HepG2 (cell line): ENCODE measurements around the gene CIROP. TPM values are rescaled to one million over a fixed set of nuclear protein-coding genes. Genes with fewer than 3 reads are reported as not detected.

Source experiments
- ATAC-seq: fragments of 200-7000 bp; cut with Tn5 transposase; 3 replicates; pipeline ENCODE4 v1.9.1; 2020; ENCODE audit warnings: mild to moderate bottlenecking, moderate library complexity
- BruUV-seq: library from RNA; stranded (reverse); fragments of 400-500 nt; replicated peaks from 2 replicates; lab custom pipeline; 2021; lab: Mats Ljungman, UMichigan
- CTCF ChIA-PET: fragments of 300-600 bp; formaldehyde crosslinking; extraction: SDS; loops from one replicate; lab custom pipeline; 2021; ENCODE audit warnings: low total read pairs, inconsistent platforms, low intra/inter-chr PET ratio; lab: Yijun Ruan, JAX
- POLR2A ChIA-PET: fragments of 350-600 bp; sonication (Branson Sonifier 250); formaldehyde crosslinking; loops from one replicate; lab custom pipeline; 2020; ENCODE audit warnings: antibody characterized with exemption, inconsistent platforms; lab: Yijun Ruan, JAX
- DNase-seq: peaks from one replicate; pipeline ENCODE4 v3.0.0-alpha.2; 2015; ENCODE audit warnings: low spot score
- FAIRE-seq: peaks from 3 replicates; lab custom pipeline; 2011; peaks lifted over from hg19 to GRCh38; lab: Jason Lieb, UNC
- H2AFZ ChIP-seq: one replicate; pipeline ENCODE4 v1.6.1; 2011; ENCODE audit warnings: low read length, inconsistent platforms
- H3K27ac ChIP-seq: fragments of 300-600 bp; 3 replicates; pipeline ENCODE4 v1.8.0; 2011; ENCODE audit warnings: mixed run types, mild to moderate bottlenecking, mixed read lengths, low read length, inconsistent platforms; ENCODE audit not compliant: insufficient read depth; ENCODE audit errors: extremely low read length
- H3K27me3 ChIP-seq, 2 experiments: fragments of 200-600 bp in 1 of 2; 2 replicates in 1 of 2; 3 replicates in 1 of 2; pipeline versions ENCODE4 v1.6.0 to v1.8.0; 2011; ENCODE audit warnings: low read length in 2 of 2, mild to moderate bottlenecking in 2 of 2, moderate library complexity in 2 of 2, inconsistent platforms in 1 of 2; ENCODE audit not compliant: insufficient read depth in 2 of 2, control insufficient read depth in 1 of 2
- H3K36me3 ChIP-seq, 2 experiments: fragments of 200-600 bp in 1 of 2; replicated peaks in 1 of 2; 2 replicates in 1 of 2; 3 replicates in 1 of 2; pipeline versions ENCODE4 v1.5.1 to v1.8.0; 2011; ENCODE audit warnings: low read length in 2 of 2, inconsistent platforms in 1 of 2; ENCODE audit not compliant: insufficient read depth in 2 of 2, control insufficient read depth in 1 of 2
- H3K4me1 ChIP-seq: 2 replicates; pipeline ENCODE4 v1.5.1; 2012; ENCODE audit warnings: low read length, inconsistent platforms; ENCODE audit not compliant: insufficient read depth
- H3K4me2 ChIP-seq: 2 replicates; pipeline ENCODE4 v1.6.0; 2011; ENCODE audit warnings: low read depth, low read length, inconsistent platforms
- H3K4me3 ChIP-seq, 3 experiments: fragments of 200-600 bp in 1 of 3; sonication (generic), shearing (Covaris generic) in 1 of 3; replicated peaks in 1 of 3; 2 replicates each; pipeline ENCODE4 v1.5.1; 2011 to 2016; ENCODE audit warnings: low read length in 3 of 3, inconsistent platforms in 2 of 3, low read depth in 2 of 3, mild to moderate bottlenecking in 2 of 3, control low read depth in 1 of 3, mixed read lengths in 1 of 3; ENCODE audit not compliant: insufficient read depth in 1 of 3
- H3K79me2 ChIP-seq: one replicate; pipeline ENCODE4 v1.6.1; 2011; ENCODE audit warnings: low read length, inconsistent platforms; ENCODE audit not compliant: insufficient read depth
- H3K9ac ChIP-seq: 2 replicates; pipeline ENCODE4 v1.6.0; 2011; ENCODE audit warnings: mild to moderate bottlenecking, low read depth, low read length, inconsistent platforms; ENCODE audit not compliant: insufficient read depth
- H3K9me3 ChIP-seq: 2 replicates; pipeline ENCODE4 v1.5.1; 2012; ENCODE audit warnings: mild to moderate bottlenecking, low read length
- H4K20me1 ChIP-seq: 2 replicates; pipeline ENCODE4 v1.6.0; 2011; ENCODE audit warnings: inconsistent platforms, mild to moderate bottlenecking, low read length, moderate library complexity; ENCODE audit not compliant: insufficient read depth
- EED ChIP-seq: sonication (generic); formaldehyde crosslinking; IDR thresholded peaks from 2 replicates; pipeline ENCODE4 v1.5.0; 2020; ENCODE audit warnings: mild to moderate bottlenecking, missing genetic modification reagents
- KLF9 ChIP-seq: IDR thresholded peaks from 2 replicates; pipeline ENCODE4 v1.6.1; 2016; ENCODE audit warnings: low read depth
- LCORL ChIP-seq, 2 experiments: fragments of 450-650 bp in 1 of 2; sonication (generic) in 1 of 2; formaldehyde crosslinking in 1 of 2; IDR thresholded peaks; 2 replicates each; pipeline versions ENCODE4 v1.5.0 to v1.6.1; 2017 to 2020; ENCODE audit warnings: antibody characterized with exemption in 1 of 2, missing genetic modification reagents in 1 of 2
- RARG ChIP-seq: sonication (generic); formaldehyde crosslinking; IDR thresholded peaks from 2 replicates; pipeline ENCODE4 v1.4.0; 2020; ENCODE audit warnings: low read depth, mild to moderate bottlenecking, missing genetic modification reagents
- SALL1 ChIP-seq: sonication (generic); formaldehyde crosslinking; IDR thresholded peaks from 2 replicates; pipeline ENCODE4 v1.8.0; 2022; ENCODE audit warnings: mild to moderate bottlenecking, missing genetic modification reagents
- SIN3A ChIP-seq: IDR thresholded peaks from 2 replicates; pipeline ENCODE4 v1.6.1; 2011; ENCODE audit warnings: low read depth, mild to moderate bottlenecking, control low read depth, low read length, borderline replicate concordance
- SIN3B ChIP-seq: fragments of 150-350 bp; IDR thresholded peaks from 2 replicates; pipeline ENCODE4 v1.6.1; 2014; ENCODE audit warnings: low read length
- STAG1 ChIP-seq: sonication (generic); formaldehyde crosslinking; IDR thresholded peaks from 2 replicates; pipeline ENCODE4 v1.4.0; 2020; ENCODE audit warnings: missing genetic modification reagents
- TBL1XR1 ChIP-seq: fragments of 150-350 bp; IDR thresholded peaks from 2 replicates; pipeline ENCODE4 v1.6.1; 2014; ENCODE audit warnings: borderline replicate concordance, low read length; ENCODE audit not compliant: partially characterized antibody
- XRCC5 ChIP-seq: fragments of 200-400 bp; formaldehyde crosslinking; optimal IDR thresholded peaks from 2 replicates; pipeline ENCODE3; 2017; ENCODE audit warnings: mild to moderate bottlenecking, low read length
- ZMAT3 ChIP-seq: sonication (generic); formaldehyde crosslinking; conservative IDR thresholded peaks from 2 replicates; pipeline ENCODE4 v1.7.0; 2021; ENCODE audit warnings: missing genetic modification reagents
- ZNF224 ChIP-seq: sonication (generic); formaldehyde crosslinking; IDR thresholded peaks from 2 replicates; pipeline ENCODE4 v1.5.0; 2020; ENCODE audit warnings: mild to moderate bottlenecking, missing genetic modification reagents
- ZNF263 ChIP-seq: sonication (generic); formaldehyde crosslinking; IDR thresholded peaks from 2 replicates; pipeline ENCODE4 v1.4.0; 2020; ENCODE audit warnings: missing genetic modification reagents
- ZNF430 ChIP-seq: sonication (generic); formaldehyde crosslinking; IDR thresholded peaks from 2 replicates; pipeline ENCODE4 v1.9.0; 2021; ENCODE audit warnings: mild to moderate bottlenecking, missing genetic modification reagents
- ZNF614 ChIP-seq: IDR thresholded peaks from 2 replicates; pipeline ENCODE4 v1.6.1; 2018; ENCODE audit warnings: missing biosample characterization, missing genetic modification reagents, inconsistent platforms, borderline replicate concordance
- ZNF703 ChIP-seq: sonication (generic); formaldehyde crosslinking; IDR thresholded peaks from 2 replicates; pipeline ENCODE4 v1.5.1; 2020; ENCODE audit warnings: missing genetic modification reagents, mild to moderate bottlenecking, moderate library complexity, borderline replicate concordance
- WGBS: methylation state at CpG from one replicate; pipeline ENCODE4 v1.1.6; 2017; ENCODE audit warnings: low lambda C conversion rate; 5-methylcytosine and 5-hydroxymethylcytosine counted together
- in situ Hi-C: cut with HindIII; loops from 2 replicates; pipeline ENCODE4 v1.10.0; 2017; ENCODE audit warnings: low pct_unique_long_range_greater_than_20kb; ENCODE audit not compliant: extremely low pct_ligation_motif_present
- intact Hi-C: fragments of 100-400 bp; cut with micrococcal nuclease; formaldehyde crosslinking; loops from one replicate; pipeline ENCODE4 v1.10.0; 2022; ENCODE audit not compliant: unreplicated experiment
- polyA plus RNA-seq, 8 experiments: library from polyadenylated mRNA; depleted of rRNA in 3 of 8; stranded (reverse) in 7 of 8; unstranded in 1 of 8; fragments of >200 nt; fragmentation: Illumina TruSeq in 4 of 8; extraction: Trizol in 4 of 8; gene quantifications; 2 replicates each; pipeline versions ENCODE4 v1.2.1 to v1.2.3, GENCODE V29; 2011 to 2016; ENCODE audit warnings: low read depth in 4 of 8, missing spikeins in 1 of 8, mixed read lengths in 1 of 8; ENCODE audit not compliant: insufficient read depth in 1 of 8
- total RNA-seq, 5 experiments: library from RNA; depleted of rRNA; stranded (reverse); fragments of >200 nt; fragmentation: Illumina TruSeq; extraction: Trizol; gene quantifications; 2 replicates each; pipeline ENCODE4 v1.2.3, GENCODE V29; 2016; ENCODE audit warnings: low read depth in 1 of 5
- TF ChIP-seq, protein P1 (sequence below): sonication (generic); formaldehyde crosslinking; IDR thresholded peaks from 2 replicates; pipeline ENCODE4 v1.4.0; 2020; ENCODE audit warnings: low read depth, mild to moderate bottlenecking, missing genetic modification reagents
- TF ChIP-seq, protein P2 (sequence below): IDR thresholded peaks from 2 replicates; pipeline ENCODE4 v1.6.1; 2018; ENCODE audit warnings: missing genetic modification reagents, mild to moderate bottlenecking, missing compliant biosample characterization
- TF ChIP-seq, protein P3 (sequence below): sonication (generic); formaldehyde crosslinking; IDR thresholded peaks from 2 replicates; pipeline ENCODE4 v1.9.0; 2021; ENCODE audit warnings: missing genetic modification reagents, borderline replicate concordance

CIROP gene
- total and polyA plus RNA-seq, 2 of the 13 experiments (the other 11 are each of a cell fraction or from before 2014, with no cell fraction given) = 0.07 TPM; not detected in 1

DNA sequence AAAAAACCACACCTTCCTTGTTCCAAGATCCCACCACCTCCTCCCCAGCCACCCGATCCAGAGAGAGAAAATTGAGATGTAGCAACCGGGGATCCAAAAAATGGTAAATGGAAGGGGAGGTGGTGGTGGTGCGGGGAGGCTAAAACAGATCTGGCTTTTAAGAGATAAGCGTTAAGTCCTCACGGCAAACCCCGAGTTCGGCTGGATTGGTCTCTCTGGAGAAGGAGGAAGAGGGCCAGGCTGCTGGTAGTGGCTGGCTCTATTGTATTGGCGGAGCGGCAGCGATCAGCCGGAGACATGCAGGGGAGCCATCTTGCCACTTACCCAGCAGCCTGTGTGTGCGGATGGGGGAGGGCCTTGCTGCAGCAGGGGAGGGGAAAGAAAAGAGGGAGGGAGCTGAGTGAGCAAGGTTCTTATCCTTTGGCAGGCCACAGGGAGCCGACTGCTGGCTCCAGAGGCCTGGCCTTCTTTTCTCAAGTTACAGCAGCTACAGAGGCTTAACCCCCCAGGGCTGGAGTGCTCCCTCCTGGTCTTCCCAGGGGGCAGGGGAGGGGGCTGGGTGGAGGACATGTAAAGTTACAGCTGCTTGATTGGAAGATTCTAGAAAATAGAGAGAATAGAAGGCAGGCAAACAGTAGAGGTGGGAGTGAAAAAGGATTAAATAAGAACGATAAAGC, 33.4 kb downstream of the CIROP start:
- POLR2A ChIA-PET = interaction anchor here (0.6 to 5.6 kb wide), 42 partner anchors 10 to 1171 kb away, joined by 3 to 146 read pairs (median 4); partner anchors contain the start of genes ACIN1, AJUBA, BCL2L2 and C14orf119
- BruUV-seq = no TSS peak
- ATAC-seq (peak; percentile 95), DNase-seq (peak; percentile 94), FAIRE-seq (peak; percentile 95)
- Histone ChIP-seq H3K27me3 (no peaks in the 10 kb centered on the region; a peak in 1 of 5 replicates), H3K4me2 (peak overlapping the region; percentile 97), H3K4me3 (peak overlapping the region; percentile 85 to 91 (median 86)), H3K27ac (peak overlapping the region; percentile 69), H3K9ac (peak overlapping the region; percentile 89), H3K9me3 (no peaks in the 10 kb centered on the region), H3K79me2 (peaks cover 41% of the 10 kb centered on the region), H3K4me1 (peaks cover 42% of the 10 kb centered on the region), H2AFZ (no peak overlapping the region), H4K20me1 (peaks cover 12% of the 10 kb centered on the region), H3K36me3 (peaks cover 42 to 72% of the 10 kb centered on the region in 2 experiments)
- CTCF ChIA-PET = interaction anchor here (0.9 to 4.5 kb wide), 4 partner anchors 13 to 116 kb away, joined by 3 to 34 read pairs (median 3); partner anchors contain the start of gene CEBPE
- in situ Hi-C loops = no loop called here
- 6% methylated on average over 14 of the region's 14 CpGs for whole genome bisulfite sequencing
- intact Hi-C loops = loop anchor here (1.0 kb wide), 1 partner anchor 23 kb away; no protein-coding TSS in a partner anchor
- TF ChIP-seq, protein P1, sequence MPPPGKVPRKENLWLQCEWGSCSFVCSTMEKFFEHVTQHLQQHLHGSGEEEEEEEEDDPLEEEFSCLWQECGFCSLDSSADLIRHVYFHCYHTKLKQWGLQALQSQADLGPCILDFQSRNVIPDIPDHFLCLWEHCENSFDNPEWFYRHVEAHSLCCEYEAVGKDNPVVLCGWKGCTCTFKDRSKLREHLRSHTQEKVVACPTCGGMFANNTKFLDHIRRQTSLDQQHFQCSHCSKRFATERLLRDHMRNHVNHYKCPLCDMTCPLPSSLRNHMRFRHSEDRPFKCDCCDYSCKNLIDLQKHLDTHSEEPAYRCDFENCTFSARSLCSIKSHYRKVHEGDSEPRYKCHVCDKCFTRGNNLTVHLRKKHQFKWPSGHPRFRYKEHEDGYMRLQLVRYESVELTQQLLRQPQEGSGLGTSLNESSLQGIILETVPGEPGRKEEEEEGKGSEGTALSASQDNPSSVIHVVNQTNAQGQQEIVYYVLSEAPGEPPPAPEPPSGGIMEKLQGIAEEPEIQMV (CRISPR knock-in tag) = peak; percentile 39; the same call in 1 of the 2 replicates
- TF ChIP-seq SALL1 (CRISPR knock-in tag) = peak; percentile 94
- TF ChIP-seq KLF9 (CRISPR knock-in tag) = 0 out of 2 replicates have a peak, but pooled peaks have one; percentile 48
- TF ChIP-seq ZMAT3 (CRISPR knock-in tag) = peak; percentile 97
- TF ChIP-seq ZNF614 = peak; percentile 75
- TF ChIP-seq EED (CRISPR knock-in tag) = 0 out of 2 replicates have a peak, but pooled peaks have one; percentile 28
- TF ChIP-seq, protein P2, sequence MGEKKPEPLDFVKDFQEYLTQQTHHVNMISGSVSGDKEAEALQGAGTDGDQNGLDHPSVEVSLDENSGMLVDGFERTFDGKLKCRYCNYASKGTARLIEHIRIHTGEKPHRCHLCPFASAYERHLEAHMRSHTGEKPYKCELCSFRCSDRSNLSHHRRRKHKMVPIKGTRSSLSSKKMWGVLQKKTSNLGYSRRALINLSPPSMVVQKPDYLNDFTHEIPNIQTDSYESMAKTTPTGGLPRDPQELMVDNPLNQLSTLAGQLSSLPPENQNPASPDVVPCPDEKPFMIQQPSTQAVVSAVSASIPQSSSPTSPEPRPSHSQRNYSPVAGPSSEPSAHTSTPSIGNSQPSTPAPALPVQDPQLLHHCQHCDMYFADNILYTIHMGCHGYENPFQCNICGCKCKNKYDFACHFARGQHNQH = peak; percentile 91
- no peak for TF ChIP-seq ZNF703 (CRISPR knock-in tag)
- TF ChIP-seq ZNF430 = peak; percentile 79; the same call in 1 of the 2 replicates
- peak; percentile 46 for TF ChIP-seq TBL1XR1
- TF ChIP-seq XRCC5 = peak; percentile 96
- TF ChIP-seq, protein P3, sequence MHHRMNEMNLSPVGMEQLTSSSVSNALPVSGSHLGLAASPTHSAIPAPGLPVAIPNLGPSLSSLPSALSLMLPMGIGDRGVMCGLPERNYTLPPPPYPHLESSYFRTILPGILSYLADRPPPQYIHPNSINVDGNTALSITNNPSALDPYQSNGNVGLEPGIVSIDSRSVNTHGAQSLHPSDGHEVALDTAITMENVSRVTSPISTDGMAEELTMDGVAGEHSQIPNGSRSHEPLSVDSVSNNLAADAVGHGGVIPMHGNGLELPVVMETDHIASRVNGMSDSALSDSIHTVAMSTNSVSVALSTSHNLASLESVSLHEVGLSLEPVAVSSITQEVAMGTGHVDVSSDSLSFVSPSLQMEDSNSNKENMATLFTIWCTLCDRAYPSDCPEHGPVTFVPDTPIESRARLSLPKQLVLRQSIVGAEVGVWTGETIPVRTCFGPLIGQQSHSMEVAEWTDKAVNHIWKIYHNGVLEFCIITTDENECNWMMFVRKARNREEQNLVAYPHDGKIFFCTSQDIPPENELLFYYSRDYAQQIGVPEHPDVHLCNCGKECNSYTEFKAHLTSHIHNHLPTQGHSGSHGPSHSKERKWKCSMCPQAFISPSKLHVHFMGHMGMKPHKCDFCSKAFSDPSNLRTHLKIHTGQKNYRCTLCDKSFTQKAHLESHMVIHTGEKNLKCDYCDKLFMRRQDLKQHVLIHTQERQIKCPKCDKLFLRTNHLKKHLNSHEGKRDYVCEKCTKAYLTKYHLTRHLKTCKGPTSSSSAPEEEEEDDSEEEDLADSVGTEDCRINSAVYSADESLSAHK (CRISPR knock-in tag) = no peak
- TF ChIP-seq SIN3A = peak; percentile 88
- TF ChIP-seq RARG (CRISPR knock-in tag) = 0 out of 2 replicates have a peak, but pooled peaks have one; percentile 67
- TF ChIP-seq ZNF224 (CRISPR knock-in tag) = peak; percentile 91; the same call in 1 of the 2 replicates
- TF ChIP-seq SIN3B = peak; percentile 81
- TF ChIP-seq STAG1 (CRISPR knock-in tag) = no peak
- TF ChIP-seq ZNF263 (CRISPR knock-in tag) = peak; percentile 99
- no peak for TF ChIP-seq LCORL (IDR thresholded peaks at IDR 0.05)
- peak; percentile 80 for TF ChIP-seq LCORL (CRISPR knock-in tag; IDR thresholded peaks at IDR 0.05)
